SJSA1 (cell line): Measurements from ENCODE around the gene TIMM17B. TPM values are rescaled to one million over a fixed set of nuclear protein-coding genes. Genes with fewer than 3 reads are reported as not detected.
"Not testable (repeated sequence)": the region's sequence is repeated elsewhere in the genome, so short reads cannot be mapped to it uniquely, and the experiment has no call there.

Source experiments
- DNase-seq, 2 experiments: peaks; one replicate each; pipeline ENCODE4 v3.0.0-alpha.2; 2015 to 2020; ENCODE audit warnings: low spot score in 2 of 2, low read depth in 1 of 2
- H3K27ac ChIP-seq: fragments of 250-450 bp; sonication (Bioruptor Pico); 2 replicates; pipeline ENCODE4 v1.5.1; 2020; ENCODE audit warnings: mild to moderate bottlenecking, moderate library complexity
- H3K27me3 ChIP-seq: fragments of 250-450 bp; sonication (Bioruptor Pico); replicated peaks from 2 replicates; pipeline ENCODE4 v1.5.1; 2020; ENCODE audit warnings: mild to moderate bottlenecking, moderate library complexity
- H3K36me3 ChIP-seq: fragments of 250-450 bp; sonication (Bioruptor Pico); 2 replicates; pipeline ENCODE4 v1.5.1; 2020; ENCODE audit warnings: mild to moderate bottlenecking
- H3K4me1 ChIP-seq: fragments of 250-450 bp; sonication (Bioruptor Pico); replicated peaks from 2 replicates; pipeline ENCODE4 v1.6.1; 2021; ENCODE audit warnings: mild to moderate bottlenecking
- H3K4me3 ChIP-seq: fragments of 250-450 bp; sonication (Bioruptor Pico); 2 replicates; pipeline ENCODE4 v1.5.1; 2020; ENCODE audit warnings: mild to moderate bottlenecking
- H3K9me3 ChIP-seq: fragments of 250-450 bp; sonication (Bioruptor Pico); replicated peaks from 2 replicates; pipeline ENCODE4 v1.5.1; 2020; ENCODE audit warnings: mild to moderate bottlenecking
- total RNA-seq: library from RNA; depleted of rRNA; stranded (reverse); fragments of >200 nt; shearing (Covaris generic); gene quantifications from 2 replicates; pipeline ENCODE4 v1.2.3, GENCODE V29; 2014; rRNA removed

TIMM17B gene
- total RNA-seq, 1 experiment from 2014 or later, result 66.4 TPM

- no peaks in the 10 kb centered on the region for H3K27me3 ChIP-seq
- no peaks in the 10 kb centered on the region for H3K4me1 ChIP-seq
- no peak for DNase-seq
- no peaks in the 10 kb centered on the region for H3K9me3 ChIP-seq
- H3K27ac ChIP-seq, result no peak overlapping the region
- no peak overlapping the region for H3K4me3 ChIP-seq
- no peaks in the 10 kb centered on the region for H3K36me3 ChIP-seq
Measured at GRCh38 chrX:48854898-48855297, 42.7 kb downstream of the TIMM17B start.

- DNase-seq, H3K36me3 ChIP-seq, H3K27ac ChIP-seq, H3K27me3 ChIP-seq, H3K4me3 ChIP-seq, H3K4me1 ChIP-seq, H3K9me3 ChIP-seq: not testable (repeated sequence)
Measured at GRCh38 chrX:48854121-48854804, 43.3 kb downstream of the TIMM17B start.

GRCh38 chrX:48853494-48853893, 44.1 kb downstream of the TIMM17B start:
- H3K4me3 ChIP-seq, result not testable (repeated sequence)

GRCh38 chrX:48852857-48853256, 44.7 kb downstream of the TIMM17B start:
- no peaks in the 10 kb centered on the region for H3K27me3 ChIP-seq

More at GRCh38 chrX:48853494-48853893, 44.1 kb downstream of the TIMM17B start:
- not testable (repeated sequence) for H3K9me3 ChIP-seq, H3K36me3 ChIP-seq, DNase-seq, H3K27ac ChIP-seq, H3K27me3 ChIP-seq, H3K4me1 ChIP-seq

GRCh38 chrX:48848847-48849246, 48.7 kb downstream of the TIMM17B start:
- Histone ChIP-seq H3K36me3 (no peaks in the 10 kb centered on the region), H3K4me1 (no peaks in the 10 kb centered on the region), H3K4me3 (no peak overlapping the region), H3K9me3 (no peaks in the 10 kb centered on the region), H3K27ac (no peak overlapping the region), H3K27me3 (no peaks in the 10 kb centered on the region)
- DNase-seq, result no peak

More at GRCh38 chrX:48852857-48853256, 44.7 kb downstream of the TIMM17B start:
- Histone ChIP-seq H3K4me3 (no peak overlapping the region), H3K4me1 (no peaks in the 10 kb centered on the region), H3K9me3 (no peaks in the 10 kb centered on the region), H3K36me3 (no peaks in the 10 kb centered on the region), H3K27ac (no peak overlapping the region)
- DNase-seq, result no peak

Other genes with a start within 250 kb of the TIMM17B start
- not detected in 2 replicates for gene WAS, start 214.0 kb downstream of the TIMM17B start, total RNA-seq
- 9.4 and 17.6 TPM in 2 replicates for gene SUV39H1, start 201.0 kb downstream of the TIMM17B start, total RNA-seq
- not detected in 2 replicates for gene GLOD5, start 136.0 kb downstream of the TIMM17B start, total RNA-seq
- gene GATA1, start 111.2 kb downstream of the TIMM17B start, total RNA-seq, result not detected in 2 replicates
- 47.9 and 77.7 TPM in 2 replicates for gene HDAC6, start 95.7 kb downstream of the TIMM17B start, total RNA-seq
- not detected in 2 replicates for gene ERAS, start 71.3 kb downstream of the TIMM17B start, total RNA-seq
- 2.7 and 3.2 TPM in 2 replicates for gene PCSK1N, start 62.2 kb downstream of the TIMM17B start, total RNA-seq
- 74.5 and 82.7 TPM in 2 replicates for gene PQBP1, start 162 bp upstream of the TIMM17B start, total RNA-seq
- gene SLC35A2, start 13.9 kb upstream of the TIMM17B start, total RNA-seq, result 22.7 and 32.6 TPM in 2 replicates
- gene PIM2, start 21.3 kb upstream of the TIMM17B start, total RNA-seq, result 8.0 and 10.8 TPM in 2 replicates
- 20.0 and 23.9 TPM in 2 replicates for gene OTUD5, start 59.8 kb upstream of the TIMM17B start, total RNA-seq
- gene KCND1, start 74.1 kb upstream of the TIMM17B start, total RNA-seq, result 0.18 TPM in 1 of 2 replicates, not detected in the other
- gene GRIPAP1, start 104.5 kb upstream of the TIMM17B start, total RNA-seq, result 17.0 and 19.5 TPM in 2 replicates
- 43.0 and 64.3 TPM in 2 replicates for gene TFE3, start 145.6 kb upstream of the TIMM17B start, total RNA-seq
- gene CCDC120, start 161.2 kb upstream of the TIMM17B start, total RNA-seq, result 0.58 TPM in 1 of 2 replicates, not detected in the other
- 5.0 and 5.6 TPM in 2 replicates for gene PRAF2, start 176.2 kb upstream of the TIMM17B start, total RNA-seq
- gene WDR45, start 182.1 kb upstream of the TIMM17B start, total RNA-seq, result 9.7 and 21.4 TPM in 2 replicates
- 32.2 and 47.9 TPM in 2 replicates for gene GPKOW, start 226.0 kb upstream of the TIMM17B start, total RNA-seq